ENCODE results near the gene GNL1. TPM values are rescaled to one million over a fixed set of nuclear protein-coding genes. Genes with fewer than 3 reads are reported as not detected.
"Not testable (repeated sequence)": the region's sequence is repeated elsewhere in the genome, so short reads cannot be mapped to it uniquely, and the experiment has no call there.

GNL1 gene
- total RNA-seq, 1 donor from 2014 or later, result 71.0 TPM

GRCh38 chr6:30530014-30530413 is 26.3 kb downstream of the GNL1 start:
- no peak overlapping the region for H3K27ac Mint-ChIP-seq (ENCODE audit: unreplicated experiment)
- TF ChIP-seq CTCF (conservative IDR thresholded peaks at IDR 0.05), result no peak
- DNase-seq (ENCODE audit: low read depth, low spot score), result no peak
- no peaks in the 10 kb centered on the region for H3K9me3 Mint-ChIP-seq
- H3K27me3 Mint-ChIP-seq (ENCODE audit: low read depth), result peaks cover 41% of the 10 kb centered on the region
- H3K4me1 Mint-ChIP-seq, result no peaks in the 10 kb centered on the region
- H3K36me3 Mint-ChIP-seq (ENCODE audit: low read depth), result no peaks in the 10 kb centered on the region
- no peak overlapping the region for H3K4me3 Mint-ChIP-seq

DNA sequence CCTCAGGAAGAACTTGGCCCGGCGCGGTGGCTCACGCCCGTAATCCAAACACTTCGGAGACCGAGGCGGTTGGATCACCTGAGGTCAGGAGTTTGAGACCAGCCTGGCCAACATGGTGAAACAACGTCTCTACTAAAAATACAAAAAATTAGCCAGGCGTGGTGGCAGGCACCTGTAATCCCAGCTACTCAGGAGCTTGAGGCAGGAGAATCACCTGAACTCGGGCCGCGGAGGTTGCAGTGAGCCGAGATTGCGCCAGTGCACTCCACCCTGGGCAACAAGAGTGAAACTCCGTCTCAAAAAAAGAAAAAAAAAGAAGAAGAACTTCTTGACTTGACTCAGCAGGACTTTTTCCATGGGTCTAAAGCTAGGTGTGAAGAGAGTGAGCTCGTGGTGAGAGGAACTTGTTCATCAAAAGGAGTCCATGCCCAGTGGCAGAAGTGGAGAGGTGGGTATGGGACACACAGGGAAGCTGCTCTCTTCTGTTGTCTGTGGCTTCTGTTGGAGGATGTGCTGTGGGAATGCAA is 26.9 kb downstream of the GNL1 start:
- H3K27ac Mint-ChIP-seq (ENCODE audit: unreplicated experiment); H3K4me1 Mint-ChIP-seq; H3K4me3 Mint-ChIP-seq; H3K36me3 Mint-ChIP-seq (ENCODE audit: low read depth); DNase-seq (ENCODE audit: low read depth, low spot score); H3K9me3 Mint-ChIP-seq: not testable (repeated sequence)
- peaks cover 45% of the 10 kb centered on the region for H3K27me3 Mint-ChIP-seq (ENCODE audit: low read depth)

GRCh38 chr6:30526444-30526843 is 29.8 kb downstream of the GNL1 start:
- not testable (repeated sequence) for H3K36me3 Mint-ChIP-seq (ENCODE audit: low read depth)

DNA sequence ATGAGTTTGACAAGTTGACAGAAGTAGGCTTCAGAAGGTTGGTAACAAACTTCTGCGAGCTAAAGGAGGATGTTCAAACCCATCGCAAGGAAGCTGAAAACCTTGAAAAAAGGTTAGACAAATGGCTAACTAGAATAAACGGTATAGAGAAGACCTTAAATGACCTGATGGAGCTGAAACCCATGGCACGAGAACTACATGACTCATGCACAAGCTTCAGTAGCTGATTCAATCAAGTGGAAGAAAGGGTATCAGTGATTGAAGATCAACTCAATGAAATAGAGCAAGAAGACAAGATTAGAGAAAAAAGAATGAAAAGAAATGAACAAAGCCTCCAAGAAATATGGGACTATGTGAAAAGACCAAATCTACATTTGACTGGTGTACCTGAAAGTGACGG is 34.3 kb downstream of the GNL1 start:
- peaks cover 66% of the 10 kb centered on the region for H3K27me3 Mint-ChIP-seq (ENCODE audit: low read depth)
- H3K4me3 Mint-ChIP-seq; DNase-seq (ENCODE audit: low read depth, low spot score); H3K27ac Mint-ChIP-seq (ENCODE audit: unreplicated experiment); H3K36me3 Mint-ChIP-seq (ENCODE audit: low read depth); H3K4me1 Mint-ChIP-seq; H3K9me3 Mint-ChIP-seq: not testable (repeated sequence)

More at GRCh38 chr6:30526444-30526843, 29.8 kb downstream of the GNL1 start:
- not testable (repeated sequence) for H3K4me1 Mint-ChIP-seq; H3K9me3 Mint-ChIP-seq; H3K4me3 Mint-ChIP-seq; DNase-seq (ENCODE audit: low read depth, low spot score); H3K27ac Mint-ChIP-seq (ENCODE audit: unreplicated experiment)
- H3K27me3 Mint-ChIP-seq (ENCODE audit: low read depth), result peaks cover 69% of the 10 kb centered on the region

DNA sequence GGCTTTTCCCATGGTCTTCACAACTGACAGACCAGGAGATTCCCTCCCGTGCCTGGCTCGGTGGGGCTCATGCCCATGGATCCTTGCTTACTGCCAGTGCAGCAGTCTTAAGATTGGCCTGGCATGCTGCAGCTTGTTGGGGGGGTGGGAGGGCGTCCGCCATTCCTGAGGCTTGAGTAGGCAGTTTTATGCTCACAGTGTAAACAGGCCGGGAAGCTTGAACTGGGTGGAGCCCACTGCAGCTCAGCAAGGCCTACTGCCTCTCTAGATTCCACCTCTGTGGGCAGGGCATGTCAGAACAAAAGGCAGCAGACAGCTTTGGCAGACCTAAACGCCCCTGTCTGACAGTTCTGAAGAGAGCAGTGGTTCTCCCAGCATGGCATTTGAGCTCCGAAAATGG is 35.2 kb downstream of the GNL1 start:
- not testable (repeated sequence) for H3K36me3 Mint-ChIP-seq (ENCODE audit: low read depth); DNase-seq (ENCODE audit: low read depth, low spot score); H3K27ac Mint-ChIP-seq (ENCODE audit: unreplicated experiment); H3K4me3 Mint-ChIP-seq; H3K4me1 Mint-ChIP-seq; H3K9me3 Mint-ChIP-seq
- peaks cover 68% of the 10 kb centered on the region for H3K27me3 Mint-ChIP-seq (ENCODE audit: low read depth)

GRCh38 chr6:30520522-30520921 is 35.8 kb downstream of the GNL1 start:
- peaks cover 6% of the 10 kb centered on the region for H3K9me3 Mint-ChIP-seq
- H3K36me3 Mint-ChIP-seq (ENCODE audit: low read depth), result no peaks in the 10 kb centered on the region
- no peak for TF ChIP-seq CTCF (conservative IDR thresholded peaks at IDR 0.05)
- no peak overlapping the region for H3K27ac Mint-ChIP-seq (ENCODE audit: unreplicated experiment)
- H3K27me3 Mint-ChIP-seq (ENCODE audit: low read depth), result peaks cover 68% of the 10 kb centered on the region
- no peak overlapping the region for H3K4me3 Mint-ChIP-seq
- DNase-seq (ENCODE audit: low read depth, low spot score), result no peak
- peaks cover 8% of the 10 kb centered on the region for H3K4me1 Mint-ChIP-seq

DNA sequence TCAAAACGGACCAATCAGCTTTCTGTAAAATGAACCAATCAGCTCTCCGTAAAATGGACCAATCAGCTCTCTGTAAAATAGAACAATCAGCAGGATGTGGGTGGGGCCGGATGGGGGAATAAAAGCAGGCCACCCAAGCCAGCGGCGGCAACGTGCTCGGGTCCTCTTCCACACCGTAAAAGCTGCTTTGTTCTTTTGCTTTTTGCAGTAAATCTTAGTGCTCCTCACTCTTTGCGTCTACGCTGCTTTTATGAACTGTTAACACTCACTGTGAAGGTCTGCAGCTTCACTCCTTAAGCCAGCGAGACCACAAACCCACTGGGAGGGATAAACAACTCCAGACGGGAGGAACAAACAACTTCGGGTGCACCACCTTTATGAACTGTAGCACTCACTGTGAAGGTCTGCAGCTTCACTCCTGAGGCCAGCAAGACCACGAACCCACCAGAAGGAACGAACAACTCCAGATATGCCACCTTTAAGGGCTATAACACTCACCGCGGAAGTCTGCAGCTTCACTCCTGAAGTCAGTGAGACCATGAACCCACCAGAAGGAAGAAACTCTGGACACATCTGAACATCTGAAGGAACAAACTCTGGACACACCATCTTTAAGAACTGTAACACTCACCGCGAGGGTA is 37.7 kb downstream of the GNL1 start:
- peaks cover 65% of the 10 kb centered on the region for H3K27me3 Mint-ChIP-seq (ENCODE audit: low read depth)
- peaks cover 11% of the 10 kb centered on the region for H3K4me1 Mint-ChIP-seq
- H3K4me3 Mint-ChIP-seq; H3K9me3 Mint-ChIP-seq; H3K36me3 Mint-ChIP-seq (ENCODE audit: low read depth); DNase-seq (ENCODE audit: low read depth, low spot score); H3K27ac Mint-ChIP-seq (ENCODE audit: unreplicated experiment): not testable (repeated sequence)

DNA sequence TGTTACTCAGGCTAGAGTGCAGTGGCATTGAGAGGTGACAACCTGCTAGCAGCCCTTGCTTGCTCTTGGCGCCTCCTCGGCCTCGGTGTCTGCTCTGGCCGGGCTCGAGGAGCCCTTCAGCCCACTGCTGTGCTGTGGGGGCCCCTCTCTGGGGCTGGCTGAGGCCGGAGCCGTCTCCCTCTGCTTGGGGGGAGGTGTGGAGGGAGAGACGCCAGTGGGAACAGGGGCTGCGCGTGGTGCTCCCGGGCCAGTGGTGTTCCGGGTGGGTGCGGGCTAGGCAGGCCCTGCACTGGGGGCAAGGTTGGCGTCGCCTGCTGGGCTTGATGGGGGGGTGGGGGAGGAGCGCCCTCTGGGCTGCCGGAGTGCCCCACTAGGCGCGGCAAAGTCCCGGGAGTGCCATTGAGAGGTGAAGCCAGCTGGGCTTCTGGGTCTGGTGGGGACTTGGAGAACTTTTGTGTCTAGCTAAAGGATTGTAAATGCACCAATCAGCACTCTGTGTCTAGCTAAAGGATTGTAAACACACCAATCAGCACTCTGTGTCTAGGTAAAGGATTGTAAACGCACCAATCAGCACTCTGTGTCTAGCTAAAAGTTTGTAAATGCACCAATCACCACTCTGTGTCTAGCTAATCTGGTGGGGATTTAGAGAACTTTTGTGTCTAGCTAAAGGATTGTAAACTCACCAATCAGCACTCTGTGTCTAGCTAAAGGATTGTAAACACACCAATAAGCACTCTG is 38.4 kb downstream of the GNL1 start:
- not testable (repeated sequence) for H3K9me3 Mint-ChIP-seq; H3K4me3 Mint-ChIP-seq; H3K36me3 Mint-ChIP-seq (ENCODE audit: low read depth); DNase-seq (ENCODE audit: low read depth, low spot score); H3K27ac Mint-ChIP-seq (ENCODE audit: unreplicated experiment)
- Mint-ChIP-seq H3K27me3 (ENCODE audit: low read depth) (peaks cover 60% of the 10 kb centered on the region), H3K4me1 (peaks cover 11% of the 10 kb centered on the region)

- not testable (repeated sequence) for H3K36me3 Mint-ChIP-seq (ENCODE audit: low read depth); DNase-seq (ENCODE audit: low read depth, low spot score); H3K9me3 Mint-ChIP-seq
- peaks cover 56% of the 10 kb centered on the region for H3K27me3 Mint-ChIP-seq (ENCODE audit: low read depth)
- peak overlapping the region; percentile 86 for H3K4me3 Mint-ChIP-seq
- peak overlapping the region; percentile 91 for H3K27ac Mint-ChIP-seq (ENCODE audit: unreplicated experiment)
- H3K4me1 Mint-ChIP-seq, result peaks cover 11% of the 10 kb centered on the region
These were observed 39.6 kb downstream of the GNL1 start for GRCh38 chr6:30516754-30517076.

All from neural crest cell (in vitro differentiated cells).